ENCODE measurements around the gene CFAP74.

The CFAP74 gene

DNA sequence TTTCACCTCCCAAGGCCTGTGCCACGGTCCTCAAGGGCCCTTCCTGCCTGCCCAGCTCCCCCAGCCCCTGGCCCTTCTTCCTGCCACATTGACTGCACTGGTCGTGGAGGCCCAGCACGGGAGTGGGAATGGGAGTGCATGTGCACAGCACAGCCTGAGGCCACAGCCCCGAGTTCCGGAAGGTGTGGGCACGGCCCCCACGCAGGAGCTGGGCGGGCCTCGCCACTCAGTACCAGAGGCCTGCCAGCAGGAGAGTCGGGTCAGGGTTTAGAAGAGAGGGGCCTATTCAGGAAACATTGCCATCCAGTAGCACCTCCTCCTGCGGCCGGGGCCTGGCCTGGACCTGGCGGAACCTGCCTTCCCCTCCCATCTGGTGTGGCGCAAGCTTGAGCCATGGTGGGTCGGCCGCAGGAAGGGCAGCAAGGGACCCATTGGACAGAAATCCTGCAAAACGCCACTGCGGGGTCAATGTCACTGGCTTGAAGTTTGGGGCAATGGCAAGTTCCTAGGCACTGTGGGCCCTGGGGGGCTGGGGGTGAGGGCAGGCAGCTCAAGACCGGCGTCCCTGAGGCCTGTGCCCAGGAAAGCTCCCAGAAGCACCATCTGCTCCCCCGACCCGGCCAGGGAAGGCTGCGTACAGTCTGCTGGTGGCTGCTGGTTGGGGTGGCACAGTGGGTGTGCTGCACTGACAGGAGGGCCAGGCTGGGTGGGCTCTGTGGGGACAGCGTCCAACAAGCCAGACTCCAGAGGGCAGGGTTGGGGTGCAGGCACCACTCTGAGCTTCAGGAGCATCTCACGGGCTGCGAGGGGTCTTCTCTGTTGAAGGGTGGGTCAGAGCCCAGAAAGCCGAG, 82.8 kb downstream of the CFAP74 start:
- no CpG with 5 or more reads among the region's 27 CpGs for WGBS (ENCODE audit: insufficient coverage, insufficient read length)
- H3K27me3 ChIP-seq (ENCODE audit: control insufficient read depth, insufficient read depth, low read length): no peaks in the 10 kb centered on the region
- DNase-seq (ENCODE audit: low read depth, low spot score): no peak
- H3K27ac ChIP-seq (ENCODE audit: low read length): no peak overlapping the region
- H3K4me3 ChIP-seq (ENCODE audit: low read length): no peak overlapping the region
- H3K36me3 ChIP-seq (ENCODE audit: control insufficient read depth, insufficient read depth, low read length): no peaks in the 10 kb centered on the region; the same call in 1 of the 2 replicates
- peaks cover 5% of the 10 kb centered on the region; the same call in 1 of the 2 replicates for H3K4me1 ChIP-seq (ENCODE audit: control insufficient read depth, insufficient read depth, low read length)
- H3K9me3 ChIP-seq (ENCODE audit: control insufficient read depth, insufficient read depth, low read length): no peaks in the 10 kb centered on the region

DNA sequence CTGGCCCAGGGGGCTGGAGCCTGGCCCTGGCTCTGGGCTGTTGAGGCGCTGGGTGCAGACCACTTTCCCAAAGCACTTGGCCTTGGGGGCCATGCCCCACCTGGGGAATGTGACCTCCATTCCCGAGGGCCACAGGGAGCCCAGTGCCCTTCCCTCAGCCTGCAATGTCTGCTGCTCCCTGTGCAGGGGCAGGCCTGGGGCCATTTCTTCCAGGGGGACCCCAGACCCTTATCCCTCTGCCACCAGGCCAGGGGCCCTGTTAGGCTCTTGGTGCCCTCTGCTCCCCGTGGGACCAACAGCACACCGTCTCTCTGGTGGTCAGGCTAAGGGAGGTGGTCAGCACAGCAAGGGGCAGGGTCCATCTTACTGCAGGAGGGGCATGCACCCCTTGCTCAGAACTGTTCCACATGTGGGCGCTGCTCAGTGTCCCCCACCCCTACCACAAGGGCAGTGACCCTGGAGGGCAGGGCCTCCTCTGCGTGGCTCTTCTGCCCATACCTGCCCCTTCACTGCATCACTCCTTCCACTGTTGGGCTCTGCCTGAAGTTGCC, 83.5 kb downstream of the CFAP74 start:
- Histone ChIP-seq H3K4me3 (ENCODE audit: low read length) (no peak overlapping the region), H3K27me3 (ENCODE audit: control insufficient read depth, insufficient read depth, low read length) (no peaks in the 10 kb centered on the region)

DNA sequence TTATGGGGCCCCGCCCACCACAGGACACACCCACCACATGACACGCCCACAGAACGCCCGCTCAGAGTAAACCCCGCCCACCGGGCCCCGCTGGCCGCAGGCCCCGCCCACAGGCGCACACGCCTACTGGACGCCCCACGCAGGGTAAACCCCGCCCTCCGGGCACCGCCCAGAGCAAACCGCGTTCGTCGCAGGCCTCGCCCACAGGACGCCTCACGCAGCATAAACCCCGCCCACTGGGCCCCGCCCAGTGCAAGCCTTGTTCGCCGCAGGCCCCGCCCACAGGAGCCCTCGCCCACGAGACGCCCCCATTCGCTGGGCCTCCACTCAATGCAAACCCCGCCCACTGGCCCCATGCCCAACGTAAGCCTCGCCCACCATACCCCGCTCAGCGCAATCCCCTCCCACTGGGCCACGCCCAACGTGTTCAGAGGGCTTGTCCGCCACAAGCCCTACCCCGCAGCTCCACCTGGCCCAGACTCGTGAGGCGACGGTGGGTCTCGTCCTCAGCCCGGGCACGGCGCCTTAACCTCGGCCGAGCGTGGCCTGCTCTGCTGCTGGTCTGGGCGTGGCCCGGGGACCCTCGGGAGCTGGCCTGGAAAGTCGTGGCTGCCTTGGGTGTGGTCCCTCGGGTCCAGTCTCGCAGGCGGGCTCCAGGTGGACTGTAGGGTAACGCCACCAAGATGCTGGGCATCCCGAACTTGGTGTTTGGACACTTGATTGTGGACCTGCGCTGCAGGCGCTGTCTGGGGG, 84.1 kb downstream of the CFAP74 start:
- DNase-seq (ENCODE audit: low read depth, low spot score): peak; percentile 91
- no peaks in the 10 kb centered on the region for H3K9me3 ChIP-seq (ENCODE audit: control insufficient read depth, insufficient read depth, low read length)
- peak overlapping the region; percentile 41; the same call in 1 of the 2 replicates for H3K4me3 ChIP-seq (ENCODE audit: low read length)
- peaks cover 5% of the 10 kb centered on the region; the same call in 1 of the 2 replicates for H3K4me1 ChIP-seq (ENCODE audit: control insufficient read depth, insufficient read depth, low read length)
- no CpG with 5 or more reads among the region's 62 CpGs for WGBS (ENCODE audit: insufficient coverage, insufficient read length)
- H3K27ac ChIP-seq (ENCODE audit: low read length): no peak overlapping the region
- H3K27me3 ChIP-seq (ENCODE audit: control insufficient read depth, insufficient read depth, low read length): no peaks in the 10 kb centered on the region
- no peaks in the 10 kb centered on the region; the same call in 1 of the 2 replicates for H3K36me3 ChIP-seq (ENCODE audit: control insufficient read depth, insufficient read depth, low read length)

More for the DNA sequence above, 83.5 kb downstream of the CFAP74 start:
- no CpG with 5 or more reads among the region's 6 CpGs for WGBS (ENCODE audit: insufficient coverage, insufficient read length)
- Histone ChIP-seq H3K36me3 (ENCODE audit: control insufficient read depth, insufficient read depth, low read length) (no peaks in the 10 kb centered on the region; the same call in 1 of the 2 replicates), H3K4me1 (ENCODE audit: control insufficient read depth, insufficient read depth, low read length) (peaks cover 5% of the 10 kb centered on the region; the same call in 1 of the 2 replicates), H3K9me3 (ENCODE audit: control insufficient read depth, insufficient read depth, low read length) (no peaks in the 10 kb centered on the region), H3K27ac (ENCODE audit: low read length) (no peak overlapping the region)
- no peak for DNase-seq (ENCODE audit: low read depth, low spot score)

DNA sequence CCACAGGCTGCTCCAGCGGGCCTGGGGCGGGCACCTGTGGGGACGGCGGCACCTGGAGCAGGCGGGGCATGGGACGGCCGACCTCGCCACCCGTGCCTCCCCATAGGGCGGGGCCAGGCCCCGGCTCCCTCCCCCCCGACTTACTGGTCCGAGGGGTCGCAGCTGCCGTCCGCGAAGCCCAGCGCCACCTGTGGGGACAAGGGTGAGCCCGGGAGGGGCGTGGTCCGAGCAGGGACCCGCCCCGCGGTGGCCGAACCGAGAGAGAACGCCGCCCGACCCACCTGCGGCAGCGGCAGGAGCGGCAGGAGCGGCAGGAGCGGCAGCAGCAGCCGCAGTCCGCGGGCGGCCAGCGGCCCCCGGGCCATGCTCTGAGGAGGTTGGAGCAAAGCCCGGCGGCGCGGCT, 84.7 kb downstream of the CFAP74 start, which contains the start of gene TMEM52:
TSS of gene TMEM52 (minus strand) at position 379 of the 403 bp plus-strand sequence. CDS start at position 365, 14 bp downstream.
- H3K27me3 ChIP-seq (ENCODE audit: control insufficient read depth, insufficient read depth, low read length): no peaks in the 10 kb centered on the region
- no peaks in the 10 kb centered on the region for H3K9me3 ChIP-seq (ENCODE audit: control insufficient read depth, insufficient read depth, low read length)
- no peak within 1 kb of the TSS for H3K27ac ChIP-seq (ENCODE audit: low read length)
- peaks cover 5% of the 10 kb centered on the region for H3K4me1 ChIP-seq (ENCODE audit: control insufficient read depth, insufficient read depth, low read length)
- WGBS (ENCODE audit: insufficient coverage, insufficient read length): no CpG with 5 or more reads among the region's 44 CpGs
- peak within 1 kb of the TSS; percentile 41 for H3K4me3 ChIP-seq (ENCODE audit: low read length)
- H3K36me3 ChIP-seq (ENCODE audit: control insufficient read depth, insufficient read depth, low read length): no peaks in the 10 kb centered on the region; the same call in 1 of the 2 replicates
- DNase-seq (ENCODE audit: low read depth, low spot score): no peak

DNA sequence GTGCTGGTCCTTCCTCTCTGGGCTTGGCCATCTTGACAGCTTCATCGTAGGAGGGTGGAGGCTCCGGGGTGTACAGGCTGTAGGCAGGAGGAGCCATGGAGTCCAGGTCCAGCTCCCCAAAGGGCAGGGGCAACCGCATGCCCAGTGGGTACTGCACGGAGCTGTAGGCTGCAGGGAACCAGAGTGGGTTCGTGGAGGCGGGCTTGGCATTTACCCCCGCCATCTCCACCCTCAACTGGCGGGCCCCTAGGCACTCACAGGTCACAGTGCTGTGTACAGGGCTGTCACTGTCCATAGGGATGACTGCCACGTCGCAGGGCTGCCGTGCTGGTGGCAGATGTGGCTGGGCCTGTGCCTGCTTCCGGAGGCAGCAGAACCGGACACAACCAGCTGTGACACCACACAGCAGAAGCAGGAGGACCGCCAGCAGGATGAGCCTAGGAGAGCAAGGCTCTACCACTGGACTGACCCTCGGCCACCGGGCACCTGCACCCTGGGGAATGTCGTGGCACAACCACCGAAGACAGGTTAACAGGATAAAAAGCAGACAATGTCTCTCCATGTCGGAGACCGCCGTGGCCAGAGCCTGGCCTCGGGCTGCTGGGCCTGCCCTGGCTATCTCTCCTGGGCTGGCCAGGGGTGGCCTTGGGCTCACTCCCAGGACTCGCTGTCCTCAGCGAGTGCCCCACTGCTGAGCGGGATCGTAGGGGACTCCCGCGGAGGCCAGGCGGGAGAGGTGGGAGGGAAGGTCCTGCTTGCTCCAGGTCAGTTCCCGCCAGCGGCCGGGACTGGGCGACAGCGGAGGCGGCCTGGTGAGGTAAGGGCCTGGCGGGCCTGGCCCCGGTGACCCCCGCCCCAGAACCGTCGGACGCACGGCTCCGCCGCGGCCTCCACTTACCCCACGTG, 85.3 kb downstream of the CFAP74 start:
- no CpG with 5 or more reads among the region's 46 CpGs for WGBS (ENCODE audit: insufficient coverage, insufficient read length)
- peak overlapping the region; percentile 41 for H3K4me3 ChIP-seq (ENCODE audit: low read length)
- no peaks in the 10 kb centered on the region for H3K27me3 ChIP-seq (ENCODE audit: control insufficient read depth, insufficient read depth, low read length)
- H3K36me3 ChIP-seq (ENCODE audit: control insufficient read depth, insufficient read depth, low read length): no peaks in the 10 kb centered on the region; the same call in 1 of the 2 replicates
- no peaks in the 10 kb centered on the region for H3K9me3 ChIP-seq (ENCODE audit: control insufficient read depth, insufficient read depth, low read length)
- H3K27ac ChIP-seq (ENCODE audit: low read length): no peak overlapping the region
- no peak for DNase-seq (ENCODE audit: low read depth, low spot score)
- H3K4me1 ChIP-seq (ENCODE audit: control insufficient read depth, insufficient read depth, low read length): peaks cover 5% of the 10 kb centered on the region

DNA sequence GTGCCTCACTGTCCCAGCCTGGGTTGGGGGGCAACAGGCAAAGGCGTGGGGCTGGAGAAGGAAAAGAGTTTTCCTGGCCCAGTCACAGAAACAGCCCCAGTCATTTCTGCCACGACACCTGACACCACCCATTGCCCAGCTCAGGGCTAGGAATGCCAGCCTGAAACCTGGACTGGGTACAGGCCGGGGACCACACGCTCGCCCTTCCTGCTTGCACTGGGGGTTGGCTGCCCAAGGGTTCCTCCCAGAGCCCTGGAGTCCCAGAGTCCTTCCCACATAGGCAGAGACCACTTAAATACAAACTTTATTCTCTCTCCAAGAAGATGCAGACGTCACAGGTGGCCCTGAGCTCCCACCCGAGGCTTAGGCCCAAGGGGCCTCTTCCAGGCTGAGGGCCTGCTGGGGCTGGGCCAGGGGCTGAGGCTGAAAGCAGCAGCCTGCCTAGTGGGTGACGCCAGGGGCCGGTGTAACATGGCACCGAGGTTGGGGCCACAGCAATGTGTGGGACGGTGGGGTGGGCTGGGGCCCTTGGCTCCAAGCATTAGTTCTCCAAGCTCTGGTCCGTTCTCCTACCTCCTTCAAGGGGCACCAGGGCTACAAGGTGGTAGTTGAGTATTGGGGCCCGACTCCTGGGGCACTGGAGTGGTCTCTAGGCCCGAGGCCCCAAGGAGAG, 86.1 kb downstream of the CFAP74 start:
- Histone ChIP-seq H3K27ac (ENCODE audit: low read length) (no peak overlapping the region), H3K4me1 (ENCODE audit: control insufficient read depth, insufficient read depth, low read length) (peaks cover 5% of the 10 kb centered on the region), H3K9me3 (ENCODE audit: control insufficient read depth, insufficient read depth, low read length) (no peaks in the 10 kb centered on the region), H3K36me3 (ENCODE audit: control insufficient read depth, insufficient read depth, low read length) (no peaks in the 10 kb centered on the region; the same call in 1 of the 2 replicates), H3K27me3 (ENCODE audit: control insufficient read depth, insufficient read depth, low read length) (no peaks in the 10 kb centered on the region), H3K4me3 (ENCODE audit: low read length) (no peak overlapping the region)
- WGBS (ENCODE audit: insufficient coverage, insufficient read length): no CpG with 5 or more reads among the region's 14 CpGs
- no peak for DNase-seq (ENCODE audit: low read depth, low spot score)

DNA sequence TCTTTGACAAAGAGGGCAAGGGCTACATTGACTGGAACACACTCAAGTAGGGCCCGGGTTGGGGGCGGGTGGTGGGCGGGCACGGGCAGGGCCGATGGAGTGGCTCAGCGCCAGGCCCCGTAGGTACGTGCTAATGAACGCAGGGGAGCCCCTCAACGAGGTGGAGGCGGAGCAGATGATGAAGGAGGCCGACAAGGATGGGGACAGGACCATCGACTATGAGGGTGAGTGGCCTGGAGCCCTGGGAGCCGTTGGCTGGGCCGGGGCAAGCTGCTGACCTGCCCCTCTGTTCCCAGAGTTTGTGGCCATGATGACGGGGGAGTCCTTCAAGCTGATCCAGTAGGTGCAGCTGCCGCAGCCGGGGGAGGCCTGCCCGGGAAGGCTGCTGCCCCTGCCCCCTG, 86.7 kb downstream of the CFAP74 start:
- Histone ChIP-seq H3K4me3 (ENCODE audit: low read length) (no peak overlapping the region), H3K9me3 (ENCODE audit: control insufficient read depth, insufficient read depth, low read length) (no peaks in the 10 kb centered on the region), H3K27me3 (ENCODE audit: control insufficient read depth, insufficient read depth, low read length) (no peaks in the 10 kb centered on the region), H3K27ac (ENCODE audit: low read length) (no peak overlapping the region), H3K36me3 (ENCODE audit: control insufficient read depth, insufficient read depth, low read length) (no peaks in the 10 kb centered on the region; the same call in 1 of the 2 replicates), H3K4me1 (ENCODE audit: control insufficient read depth, insufficient read depth, low read length) (peaks cover 5% of the 10 kb centered on the region)
- WGBS (ENCODE audit: insufficient coverage, insufficient read length): no CpG with 5 or more reads among the region's 19 CpGs
- no peak for DNase-seq (ENCODE audit: low read depth, low spot score)

DNA sequence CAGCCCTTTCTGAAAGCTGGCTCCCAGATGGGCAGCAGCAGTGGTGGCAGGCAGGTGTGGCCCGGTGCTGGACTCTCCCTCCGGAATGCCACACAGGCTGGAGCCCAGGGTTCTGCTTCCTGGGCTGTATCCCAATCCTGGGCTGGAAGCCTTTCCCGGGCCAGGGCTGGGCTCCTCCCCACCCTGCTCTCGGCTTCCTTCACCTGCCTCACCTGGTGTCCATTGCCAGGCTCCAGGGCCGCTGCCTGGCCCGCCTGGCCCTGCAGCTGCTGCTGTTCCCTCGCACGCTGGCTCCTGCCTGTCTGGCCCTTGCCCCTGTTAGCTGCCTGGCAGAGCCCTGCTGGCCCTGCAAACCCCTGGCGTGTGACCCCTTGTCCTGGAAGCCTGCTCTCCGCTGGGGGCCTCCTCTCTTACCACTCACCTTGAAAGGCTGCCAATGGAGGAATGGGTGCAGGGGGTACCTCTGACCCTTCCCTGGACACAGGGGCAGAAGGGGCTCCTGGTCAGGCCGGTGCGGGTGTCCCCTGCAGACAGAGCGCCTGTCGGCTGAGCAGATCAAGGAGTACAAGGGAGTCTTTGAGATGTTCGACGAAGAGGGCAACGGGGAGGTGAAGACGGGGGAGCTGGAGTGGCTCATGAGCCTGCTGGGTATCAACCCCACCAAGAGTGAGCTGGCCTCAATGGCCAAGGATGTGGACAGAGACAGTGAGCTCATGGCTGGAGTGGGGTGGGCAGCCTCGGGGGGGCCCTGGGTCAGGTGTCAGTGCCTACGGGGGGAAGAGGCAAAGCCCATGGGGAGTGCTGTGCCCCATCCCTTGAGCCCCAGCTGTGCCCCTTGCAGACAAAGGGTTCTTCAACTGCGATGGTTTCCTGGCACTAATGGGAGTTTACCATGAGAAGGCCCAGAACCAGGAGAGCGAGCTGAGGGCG, 87.4 kb downstream of the CFAP74 start:
- peaks cover 5% of the 10 kb centered on the region for H3K4me1 ChIP-seq (ENCODE audit: control insufficient read depth, insufficient read depth, low read length)
- no peak for DNase-seq (ENCODE audit: low read depth, low spot score)
- H3K36me3 ChIP-seq (ENCODE audit: control insufficient read depth, insufficient read depth, low read length): no peaks in the 10 kb centered on the region; the same call in 1 of the 2 replicates
- H3K4me3 ChIP-seq (ENCODE audit: low read length): no peak overlapping the region
- no peaks in the 10 kb centered on the region for H3K9me3 ChIP-seq (ENCODE audit: control insufficient read depth, insufficient read depth, low read length)
- no peak overlapping the region for H3K27ac ChIP-seq (ENCODE audit: low read length)
- WGBS (ENCODE audit: insufficient coverage, insufficient read length): no CpG with 5 or more reads among the region's 23 CpGs
- H3K27me3 ChIP-seq (ENCODE audit: control insufficient read depth, insufficient read depth, low read length): no peaks in the 10 kb centered on the region
